ENCODE measurements around the gene IQCE.

IQCE gene

GRCh38 chr7:2537981-2538851, 20.6 kb upstream of the IQCE start:
- Histone ChIP-seq H3K27ac (no peak overlapping the region), H3K27me3 (replicated peaks) (no peaks in the 10 kb centered on the region), H3K36me3 (replicated peaks) (peaks cover 22% of the 10 kb centered on the region), H3K4me3 (ENCODE audit: low read depth, low read length) (no peak overlapping the region)
- DNase-seq: no peak
- TF ChIP-seq CTCF (IDR thresholded peaks at IDR 0.05; ENCODE audit: low read depth, low read length, missing control alignments): peak; percentile 5
- in situ Hi-C loops (cut with HindIII; ENCODE audit: low pct_ligation_motif_present, low sequenced_read_pairs): no loop called here

GRCh38 chr7:2539031-2539911, 19.5 kb upstream of the IQCE start:
- DNase-seq: no peak
- no peak for TF ChIP-seq CTCF (IDR thresholded peaks at IDR 0.05; ENCODE audit: low read depth, low read length, missing control alignments)
- in situ Hi-C loops (cut with HindIII; ENCODE audit: low pct_ligation_motif_present, low sequenced_read_pairs): no loop called here
- H3K36me3 ChIP-seq (replicated peaks): peaks cover 26% of the 10 kb centered on the region
- H3K4me3 ChIP-seq (ENCODE audit: low read depth, low read length): no peak overlapping the region
- no peak overlapping the region for H3K27ac ChIP-seq
- H3K27me3 ChIP-seq (replicated peaks): no peaks in the 10 kb centered on the region

DNA sequence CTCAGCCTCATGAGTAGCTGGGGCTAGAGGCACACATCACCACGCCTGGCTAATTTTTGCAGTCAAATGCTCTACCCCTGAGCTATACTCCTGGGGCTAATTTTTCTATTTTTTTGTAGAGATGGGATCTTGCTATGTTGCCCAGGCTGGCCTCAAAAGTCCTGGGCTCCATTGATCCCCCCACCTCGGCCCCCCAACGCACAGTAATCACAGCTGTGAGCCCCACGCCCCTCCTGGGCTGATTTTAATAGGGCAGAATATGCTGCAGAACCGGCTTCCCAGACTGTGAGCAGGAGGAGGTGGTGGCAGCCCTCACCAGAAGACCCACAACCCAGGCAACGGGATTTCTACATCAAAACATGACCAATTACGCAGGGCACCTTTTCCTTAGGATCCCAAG, 18.6 kb upstream of the IQCE start:
- no peak for TF ChIP-seq CTCF (IDR thresholded peaks at IDR 0.05; ENCODE audit: low read depth, low read length, missing control alignments)
- Histone ChIP-seq H3K27me3 (replicated peaks) (no peaks in the 10 kb centered on the region), H3K36me3 (replicated peaks) (peaks cover 33% of the 10 kb centered on the region), H3K27ac (no peak overlapping the region), H3K4me3 (ENCODE audit: low read depth, low read length) (no peak overlapping the region)
- in situ Hi-C loops (cut with HindIII; ENCODE audit: low pct_ligation_motif_present, low sequenced_read_pairs): no loop called here
- no peak for DNase-seq

DNA sequence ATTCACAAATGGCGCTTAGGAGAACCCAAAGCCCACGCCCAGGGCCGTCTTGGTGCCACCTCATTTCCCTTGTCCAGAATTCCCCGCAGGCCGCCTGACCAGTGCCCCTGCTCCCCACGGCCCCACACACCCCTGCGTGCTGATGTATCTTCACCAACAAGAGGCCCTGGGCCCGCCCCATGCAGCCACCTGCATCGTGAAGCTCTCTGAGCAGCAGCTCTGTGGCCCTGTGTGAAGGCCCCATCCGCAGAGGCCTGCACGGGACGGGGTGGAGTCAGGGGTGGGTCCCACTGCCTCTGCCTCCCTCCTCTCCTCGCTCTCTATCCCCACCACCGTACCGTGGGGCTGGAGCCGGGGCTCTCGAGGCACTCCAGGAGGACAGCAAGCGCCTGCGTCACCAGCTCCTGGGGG, 18.1 kb upstream of the IQCE start:
- no peak for TF ChIP-seq CTCF (IDR thresholded peaks at IDR 0.05; ENCODE audit: low read depth, low read length, missing control alignments)
- Histone ChIP-seq H3K27ac (no peak overlapping the region), H3K27me3 (replicated peaks) (no peaks in the 10 kb centered on the region), H3K4me3 (ENCODE audit: low read depth, low read length) (no peak overlapping the region), H3K36me3 (replicated peaks) (peaks cover 33% of the 10 kb centered on the region)
- DNase-seq: no peak
- in situ Hi-C loops (cut with HindIII; ENCODE audit: low pct_ligation_motif_present, low sequenced_read_pairs): no loop called here

DNA sequence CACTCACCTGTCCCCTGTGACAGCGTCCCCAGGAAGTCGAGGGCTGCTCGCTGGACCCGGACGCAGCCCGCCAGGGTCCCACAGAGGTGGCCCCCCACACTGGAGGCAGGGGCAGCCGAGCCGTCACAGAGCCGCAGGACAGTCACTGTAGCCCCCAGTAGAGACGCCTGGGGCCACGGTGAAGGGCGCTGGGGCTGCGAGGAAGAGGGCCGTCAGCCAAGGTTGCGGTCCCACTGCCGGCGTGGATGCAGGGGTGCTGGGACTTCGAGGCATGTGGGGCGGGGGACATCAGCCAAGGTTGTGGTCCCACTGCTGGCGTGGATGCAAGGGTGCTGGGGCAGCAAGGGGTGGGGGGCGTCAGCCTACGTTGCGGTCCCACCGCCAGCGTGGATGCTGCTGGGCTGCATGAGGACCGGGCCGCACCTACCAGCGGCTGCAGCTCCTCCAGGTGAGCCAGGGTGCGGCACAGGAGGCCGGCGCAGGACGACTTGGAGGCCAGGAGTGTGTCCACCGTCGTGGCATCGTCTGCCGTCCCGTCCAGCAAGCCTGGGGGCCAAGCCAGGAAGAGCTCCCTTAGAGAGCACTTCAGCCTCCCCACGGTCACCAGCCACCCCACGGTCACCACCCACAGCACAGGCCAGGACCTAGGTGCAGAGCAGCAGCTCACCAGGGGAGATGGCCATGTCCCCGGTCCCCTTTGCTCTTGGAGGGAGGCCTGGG, 17.3 kb upstream of the IQCE start:
- Histone ChIP-seq H3K4me3 (ENCODE audit: low read depth, low read length) (no peak overlapping the region), H3K36me3 (replicated peaks) (peaks cover 38% of the 10 kb centered on the region), H3K27ac (no peak overlapping the region), H3K27me3 (replicated peaks) (no peaks in the 10 kb centered on the region)
- no peak for DNase-seq
- in situ Hi-C loops (cut with HindIII; ENCODE audit: low pct_ligation_motif_present, low sequenced_read_pairs): no loop called here
- no peak for TF ChIP-seq CTCF (IDR thresholded peaks at IDR 0.05; ENCODE audit: low read depth, low read length, missing control alignments)
